ENCODE data around the gene CA10. TPM values are rescaled to one million over a fixed set of nuclear protein-coding genes. Genes with fewer than 3 reads are reported as not detected.
A peak's percentile ranks its signal among the peaks of the same experiment; 100 is the strongest.

CA10 gene
- polyA plus RNA-seq, 1 donor (not counting 4 experiments of a cell fraction or from before 2014, with no cell fraction given) = 2.9 TPM

GRCh38 chr17:51666971-51667705, 491.4 kb downstream of the CA10 start:
- no peak for TF ChIP-seq EZH2 (IDR thresholded peaks at IDR 0.05; ENCODE audit: low read length)
- TF ChIP-seq, protein P1, sequence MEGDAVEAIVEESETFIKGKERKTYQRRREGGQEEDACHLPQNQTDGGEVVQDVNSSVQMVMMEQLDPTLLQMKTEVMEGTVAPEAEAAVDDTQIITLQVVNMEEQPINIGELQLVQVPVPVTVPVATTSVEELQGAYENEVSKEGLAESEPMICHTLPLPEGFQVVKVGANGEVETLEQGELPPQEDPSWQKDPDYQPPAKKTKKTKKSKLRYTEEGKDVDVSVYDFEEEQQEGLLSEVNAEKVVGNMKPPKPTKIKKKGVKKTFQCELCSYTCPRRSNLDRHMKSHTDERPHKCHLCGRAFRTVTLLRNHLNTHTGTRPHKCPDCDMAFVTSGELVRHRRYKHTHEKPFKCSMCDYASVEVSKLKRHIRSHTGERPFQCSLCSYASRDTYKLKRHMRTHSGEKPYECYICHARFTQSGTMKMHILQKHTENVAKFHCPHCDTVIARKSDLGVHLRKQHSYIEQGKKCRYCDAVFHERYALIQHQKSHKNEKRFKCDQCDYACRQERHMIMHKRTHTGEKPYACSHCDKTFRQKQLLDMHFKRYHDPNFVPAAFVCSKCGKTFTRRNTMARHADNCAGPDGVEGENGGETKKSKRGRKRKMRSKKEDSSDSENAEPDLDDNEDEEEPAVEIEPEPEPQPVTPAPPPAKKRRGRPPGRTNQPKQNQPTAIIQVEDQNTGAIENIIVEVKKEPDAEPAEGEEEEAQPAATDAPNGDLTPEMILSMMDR (optimal IDR thresholded peaks at IDR 0.05 in 1 of 3, IDR thresholded peaks at IDR 0.05 in 1 of 3, conservative IDR thresholded peaks at IDR 0.05 in 1 of 3; ENCODE audit: extremely low read depth in 1 of 3, insufficient read depth in 2 of 3, low read length in 3 of 3) = no peak
- no peaks in the 10 kb centered on the region for H3K9me1 ChIP-seq (ENCODE audit: control insufficient read depth, extremely low read depth, insufficient read depth, low read length)
- H2AFZ ChIP-seq (ENCODE audit: control insufficient read depth, low read length) = no peak overlapping the region
- H3K36me3 ChIP-seq (ENCODE audit: control insufficient read depth in 2 of 2, extremely low read depth in 1 of 2, insufficient read depth in 2 of 2, low read length in 2 of 2) = no peaks in the 10 kb centered on the region
- H3K9me3 ChIP-seq (ENCODE audit: control insufficient read depth, low read depth, low read length) = no peaks in the 10 kb centered on the region
- DNase-seq (ENCODE audit: low read depth, low spot score) = no peak
- dilution Hi-C loops (cut with MboI; ENCODE audit: extremely low pct_ligation_motif_present, low sequenced_read_pairs) = no loop called here
- H3K4me3 ChIP-seq (ENCODE audit: control insufficient read depth in 2 of 3, extremely low read depth in 1 of 3, insufficient read depth in 2 of 3, low read depth in 1 of 3, low read length in 3 of 3) = no peak overlapping the region
- no peak overlapping the region for H3K27ac ChIP-seq (ENCODE audit: control insufficient read depth, insufficient read depth, low read length)
- H3K4me1 ChIP-seq (ENCODE audit: control insufficient read depth, extremely low read depth, insufficient read depth, low read length) = peaks cover 2% of the 10 kb centered on the region
- no peak overlapping the region for H3K4me2 ChIP-seq (ENCODE audit: control insufficient read depth, extremely low read depth, insufficient read depth, low read depth, low read length)
- no peaks in the 10 kb centered on the region for H4K20me1 ChIP-seq (ENCODE audit: control insufficient read depth, extremely low read depth, insufficient read depth, low read length)
- no peaks in the 10 kb centered on the region for H3K79me2 ChIP-seq (ENCODE audit: control insufficient read depth, insufficient read depth, low read length)
- FAIRE-seq = peak; percentile 93
- no peak overlapping the region for H3K9ac ChIP-seq (ENCODE audit: control insufficient read depth, extremely low read depth, insufficient read depth, low read length)
- no peaks in the 10 kb centered on the region for H3K27me3 ChIP-seq (ENCODE audit: control insufficient read depth, extremely low read depth, insufficient read depth, low read length)

GRCh38 chr17:51662204-51663056, 496.1 kb downstream of the CA10 start:
- H3K4me2 ChIP-seq (ENCODE audit: control insufficient read depth, extremely low read depth, insufficient read depth, low read depth, low read length) = no peak overlapping the region
- dilution Hi-C loops (cut with MboI; ENCODE audit: extremely low pct_ligation_motif_present, low sequenced_read_pairs) = no loop called here
- no peak for DNase-seq (ENCODE audit: low read depth, low spot score)
- no peaks in the 10 kb centered on the region for H3K9me1 ChIP-seq (ENCODE audit: control insufficient read depth, extremely low read depth, insufficient read depth, low read length)
- FAIRE-seq = no peak
- H3K9me3 ChIP-seq (ENCODE audit: control insufficient read depth, low read depth, low read length) = no peaks in the 10 kb centered on the region
- H3K36me3 ChIP-seq (ENCODE audit: control insufficient read depth in 2 of 2, extremely low read depth in 1 of 2, insufficient read depth in 2 of 2, low read length in 2 of 2) = no peaks in the 10 kb centered on the region
- H3K27ac ChIP-seq (ENCODE audit: control insufficient read depth, insufficient read depth, low read length) = no peak overlapping the region
- no peak overlapping the region for H2AFZ ChIP-seq (ENCODE audit: control insufficient read depth, low read length)
- H3K9ac ChIP-seq (ENCODE audit: control insufficient read depth, extremely low read depth, insufficient read depth, low read length) = no peak overlapping the region
- no peaks in the 10 kb centered on the region for H4K20me1 ChIP-seq (ENCODE audit: control insufficient read depth, extremely low read depth, insufficient read depth, low read length)
- H3K4me1 ChIP-seq (ENCODE audit: control insufficient read depth, extremely low read depth, insufficient read depth, low read length) = peaks cover 2% of the 10 kb centered on the region
- H3K27me3 ChIP-seq (ENCODE audit: control insufficient read depth, extremely low read depth, insufficient read depth, low read length) = no peaks in the 10 kb centered on the region
- H3K79me2 ChIP-seq (ENCODE audit: control insufficient read depth, insufficient read depth, low read length) = no peaks in the 10 kb centered on the region
- H3K4me3 ChIP-seq (ENCODE audit: control insufficient read depth in 2 of 3, extremely low read depth in 1 of 3, insufficient read depth in 2 of 3, low read depth in 1 of 3, low read length in 3 of 3) = no peak overlapping the region
- TF ChIP-seq EZH2 (IDR thresholded peaks at IDR 0.05; ENCODE audit: low read length) = no peak
- TF ChIP-seq, protein P1 (optimal IDR thresholded peaks at IDR 0.05 in 1 of 3, IDR thresholded peaks at IDR 0.05 in 1 of 3, conservative IDR thresholded peaks at IDR 0.05 in 1 of 3; ENCODE audit: extremely low read depth in 1 of 3, insufficient read depth in 2 of 3, low read length in 3 of 3) = no peak

Measured in keratinocyte (primary cell).